ENCODE data around the gene ISYNA1. TPM values are rescaled to one million over a fixed set of nuclear protein-coding genes. Genes with fewer than 3 reads are reported as not detected.

ISYNA1 gene
- total and polyA plus RNA-seq, 2 donors (not counting 3 experiments of a cell fraction or from before 2014, with no cell fraction given): 69.0 to 70.2 TPM

GRCh38 chr19:18468517-18468916 lies 30.6 kb upstream of the ISYNA1 start:
- CTCF ChIA-PET: interaction anchor here (1.0 to 3.5 kb wide), 4 partner anchors 15 to 379 kb away, joined by 3 to 25 read pairs (median 5); no protein-coding TSS in a partner anchor
- TF ChIP-seq FOS (IDR thresholded peaks at IDR 0.05; ENCODE audit: borderline replicate concordance, insufficient read depth, low read length): no peak
- TF ChIP-seq JUN (IDR thresholded peaks at IDR 0.05; ENCODE audit: borderline replicate concordance, insufficient read depth, insufficient read length, low read depth): no peak
- no peak for TF ChIP-seq EZH2 (IDR thresholded peaks at IDR 0.05; ENCODE audit: borderline replicate concordance, low read depth, low read length, severe bottlenecking)
- no peak for TF ChIP-seq POLR2A (IDR thresholded peaks at IDR 0.05; ENCODE audit: low read depth, low read length)
- TF ChIP-seq, protein P1, sequence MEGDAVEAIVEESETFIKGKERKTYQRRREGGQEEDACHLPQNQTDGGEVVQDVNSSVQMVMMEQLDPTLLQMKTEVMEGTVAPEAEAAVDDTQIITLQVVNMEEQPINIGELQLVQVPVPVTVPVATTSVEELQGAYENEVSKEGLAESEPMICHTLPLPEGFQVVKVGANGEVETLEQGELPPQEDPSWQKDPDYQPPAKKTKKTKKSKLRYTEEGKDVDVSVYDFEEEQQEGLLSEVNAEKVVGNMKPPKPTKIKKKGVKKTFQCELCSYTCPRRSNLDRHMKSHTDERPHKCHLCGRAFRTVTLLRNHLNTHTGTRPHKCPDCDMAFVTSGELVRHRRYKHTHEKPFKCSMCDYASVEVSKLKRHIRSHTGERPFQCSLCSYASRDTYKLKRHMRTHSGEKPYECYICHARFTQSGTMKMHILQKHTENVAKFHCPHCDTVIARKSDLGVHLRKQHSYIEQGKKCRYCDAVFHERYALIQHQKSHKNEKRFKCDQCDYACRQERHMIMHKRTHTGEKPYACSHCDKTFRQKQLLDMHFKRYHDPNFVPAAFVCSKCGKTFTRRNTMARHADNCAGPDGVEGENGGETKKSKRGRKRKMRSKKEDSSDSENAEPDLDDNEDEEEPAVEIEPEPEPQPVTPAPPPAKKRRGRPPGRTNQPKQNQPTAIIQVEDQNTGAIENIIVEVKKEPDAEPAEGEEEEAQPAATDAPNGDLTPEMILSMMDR (IDR thresholded peaks at IDR 0.05; ENCODE audit: extremely low read depth in 1 of 2, insufficient read depth in 1 of 2, low read depth in 1 of 2, low read length in 2 of 2): no peak
- TF ChIP-seq MYC (IDR thresholded peaks at IDR 0.05; ENCODE audit: low read depth, low read length): no peak
- no peak for TF ChIP-seq POLR2AphosphoS5 (IDR thresholded peaks at IDR 0.05; ENCODE audit: insufficient read depth, low read depth, low read length)
- TF ChIP-seq MAX (IDR thresholded peaks at IDR 0.05; ENCODE audit: insufficient read depth, insufficient read length): no peak
- no peak for TF ChIP-seq GATA2 (IDR thresholded peaks at IDR 0.05; ENCODE audit: insufficient read depth, insufficient read length, low read depth, low read length)
- FAIRE-seq (no peak), DNase-seq (ENCODE audit: low read depth, low spot score) (no peak)
- Histone ChIP-seq H3K9me3 (replicated peaks; ENCODE audit: control insufficient read depth, insufficient read depth, low read length) (no peaks in the 10 kb centered on the region), H3K9ac (replicated peaks; ENCODE audit: extremely low read depth, insufficient read depth, low read length) (no peak overlapping the region), H3K4me1 (ENCODE audit: control insufficient read depth, extremely low read depth, insufficient read depth, low read length) (no peaks in the 10 kb centered on the region), H3K27ac (ENCODE audit: insufficient read depth, low read depth, low read length) (no peak overlapping the region), H3K4me2 (ENCODE audit: insufficient read depth, low read length) (no peak overlapping the region), H2AFZ (ENCODE audit: low read depth, low read length) (no peak overlapping the region), H3K27me3 (ENCODE audit: control insufficient read depth in 2 of 2, insufficient read depth in 2 of 2, low read length in 2 of 2) (no peaks in the 10 kb centered on the region), H3K36me3 (ENCODE audit: control insufficient read depth in 2 of 2, extremely low read depth in 1 of 2, insufficient read depth in 2 of 2, low read length in 2 of 2) (peaks cover 0 to 19% of the 10 kb centered on the region in 2 experiments), H3K79me2 (ENCODE audit: control insufficient read depth, insufficient read depth, low read length) (peaks cover 6% of the 10 kb centered on the region), H3K4me3 (replicated peaks in 1 of 3; ENCODE audit: insufficient read depth in 1 of 3, low read depth in 1 of 3, low read length in 3 of 3) (no peak overlapping the region), H3K9me1 (replicated peaks; ENCODE audit: control insufficient read depth, extremely low read depth, insufficient read depth, low read length) (no peaks in the 10 kb centered on the region), H4K20me1 (replicated peaks; ENCODE audit: control insufficient read depth, extremely low read depth, insufficient read depth, low read length) (no peaks in the 10 kb centered on the region)
- dilution Hi-C loops (cut with MboI; ENCODE audit: extremely low pct_ligation_motif_present, low sequenced_read_pairs): no loop called here
- POLR2A ChIA-PET: no interaction called here
- BruUV-seq (replicated peaks): no TSS peak
- intact Hi-C loops (cut with micrococcal nuclease): loop anchor here (2.0 kb wide), 2 partner anchors 52 to 206 kb away; no protein-coding TSS in a partner anchor
